GM15510 (cell line): ENCODE measurements around the gene HEXIM2.
A peak's percentile ranks its signal among the peaks of the same experiment; 100 is the strongest.

Source experiments
- POLR2A ChIP-seq: IDR thresholded peaks from 3 replicates; pipeline ENCODE4 v1.6.1; 2011; ENCODE audit warnings: borderline replicate concordance; ENCODE audit not compliant: insufficient read length; ENCODE audit errors: extremely low read depth

Gene HEXIM2

GRCh38 chr17:45123930-45124796, 37.5 kb upstream of the HEXIM2 start:
- no peak for TF ChIP-seq POLR2A

- no peak for TF ChIP-seq POLR2A
Measured at GRCh38 chr17:45125509-45125908, 36.2 kb upstream of the HEXIM2 start.

GRCh38 chr17:45127207-45127547, 34.5 kb upstream of the HEXIM2 start:
- no peak for TF ChIP-seq POLR2A

GRCh38 chr17:45127548-45128300, 34.0 kb upstream of the HEXIM2 start:
- no peak for TF ChIP-seq POLR2A

GRCh38 chr17:45128331-45128730, 33.3 kb upstream of the HEXIM2 start:
- no peak for TF ChIP-seq POLR2A

GRCh38 chr17:45128989-45129388, 32.7 kb upstream of the HEXIM2 start:
- no peak for TF ChIP-seq POLR2A

- no peak for TF ChIP-seq POLR2A
Measured at GRCh38 chr17:45129426-45129939, 32.2 kb upstream of the HEXIM2 start.

GRCh38 chr17:45129940-45130680, 31.6 kb upstream of the HEXIM2 start:
- TF ChIP-seq POLR2A: no peak

- TF ChIP-seq POLR2A: no peak
Measured at GRCh38 chr17:45130681-45131615, 30.7 kb upstream of the HEXIM2 start.

GRCh38 chr17:45131616-45132319, 29.9 kb upstream of the HEXIM2 start:
- no peak for TF ChIP-seq POLR2A

GRCh38 chr17:45132320-45132571, 29.4 kb upstream of the HEXIM2 start, which contains the start of gene PLCD3:
PLCD3 (minus strand) TSS chr17:45132515; CDS start chr17:45132410, 105 bp downstream.
- TF ChIP-seq POLR2A: no peak

- peak; percentile 35 for TF ChIP-seq POLR2A
Measured at GRCh38 chr17:45132572-45133463, 28.9 kb upstream of the HEXIM2 start.
